HepG2 (cell line): ENCODE results near the gene SRCIN1. TPM values are rescaled to one million over a fixed set of nuclear protein-coding genes. Genes with fewer than 3 reads are reported as not detected.
A peak's percentile ranks its signal among the peaks of the same experiment; 100 is the strongest.

Experiments used
- ARID2 ChIP-seq: sonication (generic); formaldehyde crosslinking; IDR thresholded peaks from 2 replicates; pipeline ENCODE4 v1.8.1; 2022; ENCODE audit warnings: mild to moderate bottlenecking, missing genetic modification reagents, borderline replicate concordance
- ATF7-NPFF ChIP-seq: sonication (generic); formaldehyde crosslinking; IDR thresholded peaks from 2 replicates; pipeline ENCODE4 v1.8.1; 2023; ENCODE audit warnings: mild to moderate bottlenecking, low read depth, missing genetic modification reagents, moderate library complexity
- CREM ChIP-seq, 2 experiments: sonication (generic) in 1 of 2; formaldehyde crosslinking in 1 of 2; IDR thresholded peaks; 2 replicates each; pipeline versions ENCODE4 v1.4.0 to v1.6.1; 2016 to 2020; ENCODE audit warnings: antibody characterized with exemption in 1 of 2, mild to moderate bottlenecking in 1 of 2, missing genetic modification reagents in 1 of 2
- FOXA3 ChIP-seq: IDR thresholded peaks from 2 replicates; pipeline ENCODE4 v1.6.1; 2016; ENCODE audit warnings: missing genetic modification reagents, missing compliant biosample characterization
- RFX5 ChIP-seq: IDR thresholded peaks from 2 replicates; pipeline ENCODE4 v1.6.1; 2011; ENCODE audit warnings: low read depth, low read length, improper control_type of control experiment
- RORA ChIP-seq: sonication (generic); formaldehyde crosslinking; IDR thresholded peaks from 2 replicates; pipeline ENCODE4 v1.5.0; 2020; ENCODE audit warnings: mild to moderate bottlenecking, missing genetic modification reagents, moderate library complexity
- SMYD3 ChIP-seq: sonication (generic); formaldehyde crosslinking; IDR thresholded peaks from 2 replicates; pipeline ENCODE4 v1.8.1; 2023; ENCODE audit warnings: mild to moderate bottlenecking, missing genetic modification reagents
- SOX13 ChIP-seq, 3 experiments: fragments of 450-650 bp in 1 of 3; sonication (generic) in 1 of 3; formaldehyde crosslinking in 1 of 3; IDR thresholded peaks in 2 of 3; conservative IDR thresholded peaks in 1 of 3; 2 replicates each; pipeline versions ENCODE4 v1.5.0 to v1.6.1; 2016 to 2020; ENCODE audit warnings: antibody characterized with exemption in 1 of 3, mild to moderate bottlenecking in 1 of 3, missing compliant biosample characterization in 1 of 3, missing genetic modification reagents in 1 of 3, moderate library complexity in 1 of 3
- TARDBP ChIP-seq: sonication (generic); formaldehyde crosslinking; IDR thresholded peaks from 2 replicates; pipeline ENCODE4 v1.8.0; 2022; ENCODE audit warnings: mild to moderate bottlenecking, missing genetic modification reagents
- YEATS4 ChIP-seq: sonication (generic); formaldehyde crosslinking; IDR thresholded peaks from 2 replicates; pipeline ENCODE4 v1.4.0; 2020; ENCODE audit warnings: missing genetic modification reagents, borderline replicate concordance
- ZNF101 ChIP-seq: sonication (generic); formaldehyde crosslinking; IDR thresholded peaks from 2 replicates; pipeline ENCODE4 v1.4.0; 2020; ENCODE audit warnings: mild to moderate bottlenecking, low read depth, missing genetic modification reagents, borderline replicate concordance
- ZNF124 ChIP-seq: sonication (generic); formaldehyde crosslinking; IDR thresholded peaks from 2 replicates; pipeline ENCODE4 v1.4.0; 2020; ENCODE audit warnings: missing genetic modification reagents
- ZNF441 ChIP-seq: sonication (generic); formaldehyde crosslinking; IDR thresholded peaks from 2 replicates; pipeline ENCODE4 v1.7.0; 2021; ENCODE audit warnings: missing genetic modification reagents, borderline replicate concordance
- ZNF652 ChIP-seq: IDR thresholded peaks from 2 replicates; pipeline ENCODE4 v1.6.1; 2016; ENCODE audit warnings: low read depth, borderline replicate concordance
- ZNF720 ChIP-seq: sonication (generic); formaldehyde crosslinking; IDR thresholded peaks from 2 replicates; pipeline ENCODE4 v1.4.0; 2020; ENCODE audit warnings: missing genetic modification reagents
- polyA plus RNA-seq, 8 experiments: library from polyadenylated mRNA; depleted of rRNA in 3 of 8; stranded (reverse) in 7 of 8; unstranded in 1 of 8; fragments of >200 nt; fragmentation: Illumina TruSeq in 4 of 8; extraction: Trizol in 4 of 8; gene quantifications; 2 replicates each; pipeline versions ENCODE4 v1.2.1 to v1.2.3, GENCODE V29; 2011 to 2016; ENCODE audit warnings: low read depth in 4 of 8, missing spikeins in 1 of 8, mixed read lengths in 1 of 8; ENCODE audit not compliant: insufficient read depth in 1 of 8
- total RNA-seq, 5 experiments: library from RNA; depleted of rRNA; stranded (reverse); fragments of >200 nt; fragmentation: Illumina TruSeq; extraction: Trizol; gene quantifications; 2 replicates each; pipeline ENCODE4 v1.2.3, GENCODE V29; 2016; ENCODE audit warnings: low read depth in 1 of 5
- TF ChIP-seq, protein P1 (sequence below): IDR thresholded peaks from 2 replicates; pipeline ENCODE4 v1.6.1; 2016; ENCODE audit warnings: control low read depth
- TF ChIP-seq, protein P2 (sequence below): sonication (generic); formaldehyde crosslinking; IDR thresholded peaks from 2 replicates; pipeline ENCODE4 v1.5.1; 2020; ENCODE audit warnings: mild to moderate bottlenecking, missing genetic modification reagents, borderline replicate concordance
- TF ChIP-seq, protein P3 (sequence below): sonication (generic); formaldehyde crosslinking; IDR thresholded peaks from 2 replicates; pipeline ENCODE4 v1.4.0; 2020; ENCODE audit warnings: missing genetic modification reagents
- TF ChIP-seq, protein P4 (sequence below): sonication (generic); formaldehyde crosslinking; IDR thresholded peaks from 2 replicates; pipeline ENCODE4 v1.5.0; 2020; ENCODE audit warnings: mild to moderate bottlenecking, low read depth, missing genetic modification reagents, borderline replicate concordance
- TF ChIP-seq, protein P5 (sequence below): sonication (generic); formaldehyde crosslinking; IDR thresholded peaks from 2 replicates; pipeline ENCODE4 v1.9.0; 2022; ENCODE audit warnings: low read depth, missing genetic modification reagents

SRCIN1 gene
- total and polyA plus RNA-seq, 2 of the 13 experiments (the other 11 are each of a cell fraction or from before 2014, with no cell fraction given) = 1.2 to 9.6 TPM

DNA sequence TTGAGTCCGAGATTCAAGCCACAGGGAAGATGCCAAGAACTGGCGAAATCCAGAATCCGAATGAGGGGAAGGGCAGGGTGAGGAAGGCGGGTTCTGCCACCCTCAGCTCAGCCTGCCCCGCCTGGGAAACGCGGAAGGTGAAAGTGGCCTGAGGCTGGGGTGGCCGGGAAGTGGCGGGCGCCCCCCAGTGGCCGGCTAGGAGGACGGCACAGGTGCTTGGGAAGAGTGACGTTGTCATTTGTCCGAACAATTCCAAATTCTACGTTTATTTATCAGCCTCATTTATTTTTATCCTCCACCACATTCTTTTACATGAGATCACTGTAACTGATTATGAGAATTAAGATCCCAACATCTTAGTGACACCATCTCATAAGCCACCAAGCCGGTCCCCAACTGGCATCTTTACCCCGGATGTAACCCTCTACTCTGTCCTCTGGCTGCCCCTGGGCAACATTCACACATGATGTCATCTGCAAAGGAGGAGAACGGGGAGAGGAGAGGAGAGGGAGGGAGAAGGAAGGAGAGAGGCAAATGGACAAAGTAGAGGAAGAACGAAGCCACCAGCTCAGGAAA is 21.3 kb downstream of the SRCIN1 start (continued):
- TF ChIP-seq RFX5 (0 out of 2 replicates have a peak, but pooled peaks have one; percentile 15), ZNF720 (no peak), ZNF101 (CRISPR knock-in tag) (no peak), FOXA3 (CRISPR knock-in tag) (no peak), ATF7-NPFF (CRISPR knock-in tag) (no peak), ZNF441 (CRISPR knock-in tag) (no peak), ZNF124 (CRISPR knock-in tag) (peak; percentile 86; the same call in 1 of the 2 replicates), TARDBP (CRISPR knock-in tag) (0 out of 2 replicates have a peak, but pooled peaks have one; percentile 35), SOX13 (IDR thresholded peaks at IDR 0.05) (0 out of 2 replicates have a peak, but pooled peaks have one; percentile 26), SOX13 (CRISPR knock-in tag; conservative IDR thresholded peaks at IDR 0.05 in 1 of 2, IDR thresholded peaks at IDR 0.05 in 1 of 2) (no peak; a peak in 1 of 4 replicates), RORA (CRISPR knock-in tag) (no peak), ZNF652 (CRISPR knock-in tag) (no peak), ARID2 (CRISPR knock-in tag) (no peak), SMYD3 (CRISPR knock-in tag) (no peak), CREM (IDR thresholded peaks at IDR 0.05) (peak; percentile 56), CREM (CRISPR knock-in tag; IDR thresholded peaks at IDR 0.05) (no peak), YEATS4 (CRISPR knock-in tag) (no peak)
- TF ChIP-seq, protein P1, sequence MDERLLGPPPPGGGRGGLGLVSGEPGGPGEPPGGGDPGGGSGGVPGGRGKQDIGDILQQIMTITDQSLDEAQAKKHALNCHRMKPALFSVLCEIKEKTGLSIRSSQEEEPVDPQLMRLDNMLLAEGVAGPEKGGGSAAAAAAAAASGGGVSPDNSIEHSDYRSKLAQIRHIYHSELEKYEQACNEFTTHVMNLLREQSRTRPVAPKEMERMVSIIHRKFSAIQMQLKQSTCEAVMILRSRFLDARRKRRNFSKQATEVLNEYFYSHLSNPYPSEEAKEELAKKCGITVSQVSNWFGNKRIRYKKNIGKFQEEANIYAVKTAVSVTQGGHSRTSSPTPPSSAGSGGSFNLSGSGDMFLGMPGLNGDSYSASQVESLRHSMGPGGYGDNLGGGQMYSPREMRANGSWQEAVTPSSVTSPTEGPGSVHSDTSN = no peak
- TF ChIP-seq, protein P2, sequence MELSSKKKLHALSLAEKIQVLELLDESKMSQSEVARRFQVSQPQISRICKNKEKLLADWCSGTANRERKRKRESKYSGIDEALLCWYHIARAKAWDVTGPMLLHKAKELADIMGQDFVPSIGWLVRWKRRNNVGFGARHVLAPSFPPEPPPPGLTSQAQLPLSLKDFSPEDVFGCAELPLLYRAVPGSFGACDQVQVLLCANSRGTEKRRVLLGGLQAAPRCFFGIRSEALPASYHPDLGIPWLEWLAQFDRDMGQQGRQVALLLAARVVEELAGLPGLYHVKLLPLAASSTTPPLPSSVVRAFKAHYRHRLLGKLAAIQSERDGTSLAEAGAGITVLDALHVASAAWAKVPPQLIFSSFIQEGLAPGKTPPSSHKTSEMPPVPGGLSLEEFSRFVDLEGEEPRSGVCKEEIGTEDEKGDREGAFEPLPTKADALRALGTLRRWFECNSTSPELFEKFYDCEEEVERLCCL = no peak
- TF ChIP-seq, protein P3, sequence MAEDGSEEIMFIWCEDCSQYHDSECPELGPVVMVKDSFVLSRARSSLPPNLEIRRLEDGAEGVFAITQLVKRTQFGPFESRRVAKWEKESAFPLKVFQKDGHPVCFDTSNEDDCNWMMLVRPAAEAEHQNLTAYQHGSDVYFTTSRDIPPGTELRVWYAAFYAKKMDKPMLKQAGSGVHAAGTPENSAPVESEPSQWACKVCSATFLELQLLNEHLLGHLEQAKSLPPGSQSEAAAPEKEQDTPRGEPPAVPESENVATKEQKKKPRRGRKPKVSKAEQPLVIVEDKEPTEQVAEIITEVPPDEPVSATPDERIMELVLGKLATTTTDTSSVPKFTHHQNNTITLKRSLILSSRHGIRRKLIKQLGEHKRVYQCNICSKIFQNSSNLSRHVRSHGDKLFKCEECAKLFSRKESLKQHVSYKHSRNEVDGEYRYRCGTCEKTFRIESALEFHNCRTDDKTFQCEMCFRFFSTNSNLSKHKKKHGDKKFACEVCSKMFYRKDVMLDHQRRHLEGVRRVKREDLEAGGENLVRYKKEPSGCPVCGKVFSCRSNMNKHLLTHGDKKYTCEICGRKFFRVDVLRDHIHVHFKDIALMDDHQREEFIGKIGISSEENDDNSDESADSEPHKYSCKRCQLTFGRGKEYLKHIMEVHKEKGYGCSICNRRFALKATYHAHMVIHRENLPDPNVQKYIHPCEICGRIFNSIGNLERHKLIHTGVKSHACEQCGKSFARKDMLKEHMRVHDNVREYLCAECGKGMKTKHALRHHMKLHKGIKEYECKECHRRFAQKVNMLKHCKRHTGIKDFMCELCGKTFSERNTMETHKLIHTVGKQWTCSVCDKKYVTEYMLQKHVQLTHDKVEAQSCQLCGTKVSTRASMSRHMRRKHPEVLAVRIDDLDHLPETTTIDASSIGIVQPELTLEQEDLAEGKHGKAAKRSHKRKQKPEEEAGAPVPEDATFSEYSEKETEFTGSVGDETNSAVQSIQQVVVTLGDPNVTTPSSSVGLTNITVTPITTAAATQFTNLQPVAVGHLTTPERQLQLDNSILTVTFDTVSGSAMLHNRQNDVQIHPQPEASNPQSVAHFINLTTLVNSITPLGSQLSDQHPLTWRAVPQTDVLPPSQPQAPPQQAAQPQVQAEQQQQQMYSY (CRISPR knock-in tag) = no peak
- TF ChIP-seq, protein P4, sequence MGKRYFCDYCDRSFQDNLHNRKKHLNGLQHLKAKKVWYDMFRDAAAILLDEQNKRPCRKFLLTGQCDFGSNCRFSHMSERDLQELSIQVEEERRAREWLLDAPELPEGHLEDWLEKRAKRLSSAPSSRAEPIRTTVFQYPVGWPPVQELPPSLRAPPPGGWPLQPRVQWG = no peak
- TF ChIP-seq, protein P5, sequence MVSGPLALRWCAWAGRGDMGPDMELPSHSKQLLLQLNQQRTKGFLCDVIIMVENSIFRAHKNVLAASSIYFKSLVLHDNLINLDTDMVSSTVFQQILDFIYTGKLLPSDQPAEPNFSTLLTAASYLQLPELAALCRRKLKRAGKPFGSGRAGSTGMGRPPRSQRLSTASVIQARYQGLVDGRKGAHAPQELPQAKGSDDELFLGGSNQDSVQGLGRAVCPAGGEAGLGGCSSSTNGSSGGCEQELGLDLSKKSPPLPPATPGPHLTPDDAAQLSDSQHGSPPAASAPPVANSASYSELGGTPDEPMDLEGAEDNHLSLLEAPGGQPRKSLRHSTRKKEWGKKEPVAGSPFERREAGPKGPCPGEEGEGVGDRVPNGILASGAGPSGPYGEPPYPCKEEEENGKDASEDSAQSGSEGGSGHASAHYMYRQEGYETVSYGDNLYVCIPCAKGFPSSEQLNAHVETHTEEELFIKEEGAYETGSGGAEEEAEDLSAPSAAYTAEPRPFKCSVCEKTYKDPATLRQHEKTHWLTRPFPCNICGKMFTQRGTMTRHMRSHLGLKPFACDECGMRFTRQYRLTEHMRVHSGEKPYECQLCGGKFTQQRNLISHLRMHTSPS (CRISPR knock-in tag) = 0 out of 2 replicates have a peak, but pooled peaks have one; percentile 29
